CD4-positive, CD25-positive, alpha-beta regulatory T cell (primary cell): ENCODE measurements around the gene POLR2H. TPM values are rescaled to one million over a fixed set of nuclear protein-coding genes. Genes with fewer than 3 reads are reported as not detected.

Experiments
- ATAC-seq, 2 donors: fragments of 150-1000 bp; cut with Tn5 transposase; one replicate each; pipeline ENCODE4 v1.10.0; 2021; ENCODE audit warnings: low read depth in 2 of 2, moderate number of reproducible peaks in 2 of 2, moderate library complexity in 1 of 2
- DNase-seq, 3 donors: peaks; one replicate each; pipeline versions ENCODE4 v3.0.0 to v3.0.0-alpha.2; 2012 to 2022; ENCODE audit warnings: mixed read lengths in 1 of 3
- H3K27ac ChIP-seq: one replicate; pipeline ENCODE4 v1.7.0; 2013; ENCODE audit warnings: mild to moderate bottlenecking, low read length; ENCODE audit not compliant: insufficient read depth, poor library complexity, severe bottlenecking
- H3K27me3 ChIP-seq: one replicate; pipeline ENCODE4 v1.7.0; 2013; ENCODE audit warnings: low read length; ENCODE audit not compliant: control insufficient read depth, insufficient read depth
- H3K36me3 ChIP-seq: one replicate; pipeline ENCODE4 v1.7.0; 2013; ENCODE audit warnings: mild to moderate bottlenecking, low read length, moderate library complexity; ENCODE audit not compliant: control insufficient read depth, insufficient read depth
- H3K4me1 ChIP-seq: 2 replicates; pipeline ENCODE4 v1.7.0; 2013; ENCODE audit warnings: mild to moderate bottlenecking, low read length; ENCODE audit not compliant: insufficient read depth, control insufficient read depth, poor library complexity, severe bottlenecking
- H3K4me3 ChIP-seq: one replicate; pipeline ENCODE4 v1.7.0; 2013; ENCODE audit warnings: low read depth, mild to moderate bottlenecking, low read length, moderate library complexity
- H3K9me3 ChIP-seq, 2 experiments: 1 replicate in 1 of 2; 2 replicates in 1 of 2; pipeline ENCODE4 v1.7.0; 2013; ENCODE audit warnings: low read length in 2 of 2, mild to moderate bottlenecking in 1 of 2, moderate library complexity in 1 of 2; ENCODE audit not compliant: control insufficient read depth in 2 of 2
- H3K27ac Mint-ChIP-seq, 3 donors: one replicate each; pipeline ENCODE4 v1.8.0; 2020 to 2022; ENCODE audit warnings: mild to moderate bottlenecking in 3 of 3, mixed read lengths in 3 of 3, moderate library complexity in 2 of 3
- H3K27me3 Mint-ChIP-seq: one replicate; pipeline ENCODE4 v1.8.0; 2022; ENCODE audit warnings: mild to moderate bottlenecking, mixed read lengths
- H3K36me3 Mint-ChIP-seq: one replicate; pipeline ENCODE4 v1.8.0; 2020; ENCODE audit warnings: mixed read lengths
- H3K4me1 Mint-ChIP-seq, 4 donors: one replicate each; pipeline ENCODE4 v1.8.0; 2020 to 2022; ENCODE audit warnings: mixed read lengths in 4 of 4, mild to moderate bottlenecking in 1 of 4
- H3K4me3 Mint-ChIP-seq, 4 donors: one replicate each; pipeline ENCODE4 v1.8.0; 2020 to 2022; ENCODE audit warnings: mild to moderate bottlenecking in 4 of 4, mixed read lengths in 4 of 4, moderate library complexity in 3 of 4
- H3K9me3 Mint-ChIP-seq, 7 donors: one replicate each; pipeline ENCODE4 v1.8.0; 2020 to 2022; ENCODE audit warnings: mixed read lengths in 7 of 7, mild to moderate bottlenecking in 3 of 7, moderate library complexity in 2 of 7
- polyA plus RNA-seq, 4 donors: library from polyadenylated mRNA; unstranded; fragments of 300-500 nt; fragmentation: Illumina TruSeq; gene quantifications; one replicate each; pipeline ENCODE4 v1.2.3, GENCODE V29; 2021
- total RNA-seq: library from RNA; stranded (reverse); gene quantifications from one replicate; pipeline ENCODE4 v1.2.3, GENCODE V29; 2022

Gene POLR2H
- total and polyA plus RNA-seq, 5 donors from 2014 or later: 39.4 to 64.9 (median 59.3) TPM

DNA sequence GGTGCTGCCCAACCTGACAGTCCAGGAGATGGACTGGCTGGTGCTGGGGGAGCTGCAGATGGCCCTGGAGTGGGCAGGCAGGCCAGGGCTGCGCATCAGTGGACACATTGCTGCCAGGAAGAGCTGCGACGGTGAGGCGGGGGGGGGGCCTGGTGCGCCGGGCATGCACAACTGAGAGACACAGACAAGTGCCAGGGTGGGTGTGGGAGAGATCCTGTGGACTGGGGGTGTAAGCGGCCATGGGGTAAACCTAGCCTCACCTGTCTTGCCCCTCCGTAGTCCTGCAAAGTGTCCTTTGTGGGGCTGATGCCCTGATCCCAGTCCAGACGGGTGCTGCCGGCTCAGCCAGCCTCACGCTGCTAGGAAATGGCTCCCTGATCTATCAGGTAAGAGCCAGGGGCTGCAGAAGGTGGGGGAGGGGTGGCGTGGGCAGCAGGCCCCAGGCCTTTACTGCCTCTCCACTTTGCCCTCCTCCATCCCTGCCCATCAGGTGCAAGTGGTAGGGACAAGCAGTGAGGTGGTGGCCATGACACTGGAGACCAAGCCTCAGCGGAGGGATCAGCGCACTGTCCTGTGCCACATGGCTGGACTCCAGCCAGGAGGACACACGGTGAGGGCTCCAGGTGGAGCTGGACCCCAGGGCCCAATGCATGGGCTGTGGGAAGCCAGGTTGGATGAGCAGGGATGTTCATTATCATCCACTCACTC lies 21.7 kb downstream of the POLR2H start:
- Histone ChIP-seq H3K27ac (no peak overlapping the region), H3K36me3 (no peaks in the 10 kb centered on the region), H3K9me3 (no peaks in the 10 kb centered on the region), H3K27me3 (peaks cover 15% of the 10 kb centered on the region), H3K4me3 (no peak overlapping the region), H3K4me1 (peaks cover 12% of the 10 kb centered on the region)
- DNase-seq (no peak), ATAC-seq (no peak)
- Mint-ChIP-seq H3K36me3 (no peaks in the 10 kb centered on the region), H3K27ac (no peak overlapping the region), H3K9me3 (peaks cover 0 to 2% (median 0%) of the 10 kb centered on the region in 7 donors), H3K4me3 (peak overlapping the region in 1 of 4 donors; percentile 51), H3K27me3 (peaks cover 50% of the 10 kb centered on the region), H3K4me1 (peaks cover 0 to 16% (median 3%) of the 10 kb centered on the region in 4 donors)

- no peak overlapping the region for H3K4me3 Mint-ChIP-seq
- no peaks in the 10 kb centered on the region for H3K36me3 Mint-ChIP-seq
- no peak for ATAC-seq
- Histone ChIP-seq H3K27ac (no peak overlapping the region), H3K4me1 (peaks cover 12% of the 10 kb centered on the region), H3K4me3 (no peak overlapping the region), H3K9me3 (no peaks in the 10 kb centered on the region), H3K27me3 (peaks cover 5% of the 10 kb centered on the region), H3K36me3 (no peaks in the 10 kb centered on the region)
- H3K27ac Mint-ChIP-seq: no peak overlapping the region
- H3K27me3 Mint-ChIP-seq: peaks cover 39% of the 10 kb centered on the region
- H3K9me3 Mint-ChIP-seq: peaks cover 0 to 1% (median 0%) of the 10 kb centered on the region in 7 donors
- DNase-seq: no peak
- peaks cover 0 to 10% (median 3%) of the 10 kb centered on the region in 4 donors for H3K4me1 Mint-ChIP-seq
Observed at GRCh38 chr3:184384342-184384741, 22.8 kb downstream of the POLR2H start.

- no peak for ATAC-seq
- H3K4me3 ChIP-seq: no peak overlapping the region
- no peaks in the 10 kb centered on the region for H3K36me3 ChIP-seq
- no peak overlapping the region for H3K27ac Mint-ChIP-seq
- DNase-seq: no peak
- no peaks in the 10 kb centered on the region for H3K36me3 Mint-ChIP-seq
- H3K4me1 Mint-ChIP-seq: peaks cover 0 to 9% (median 3%) of the 10 kb centered on the region in 4 donors
- H3K27me3 Mint-ChIP-seq: peaks cover 36% of the 10 kb centered on the region
- H3K9me3 ChIP-seq: no peaks in the 10 kb centered on the region
- H3K9me3 Mint-ChIP-seq: peaks cover 0 to 1% (median 0%) of the 10 kb centered on the region in 7 donors
- H3K4me1 ChIP-seq: peaks cover 12% of the 10 kb centered on the region
- no peak overlapping the region for H3K4me3 Mint-ChIP-seq
- H3K27ac ChIP-seq: no peak overlapping the region
- H3K27me3 ChIP-seq: peaks cover 3% of the 10 kb centered on the region
Observed at GRCh38 chr3:184384856-184385422, 23.4 kb downstream of the POLR2H start.

- peaks cover 0 to 1% (median 0%) of the 10 kb centered on the region in 7 donors for H3K9me3 Mint-ChIP-seq
- Histone ChIP-seq H3K27ac (no peak overlapping the region), H3K4me3 (no peak overlapping the region), H3K36me3 (no peaks in the 10 kb centered on the region), H3K9me3 (no peaks in the 10 kb centered on the region), H3K27me3 (peaks cover 1% of the 10 kb centered on the region), H3K4me1 (peaks cover 6% of the 10 kb centered on the region)
- DNase-seq: no peak
- H3K4me3 Mint-ChIP-seq: no peak overlapping the region
- no peak overlapping the region for H3K27ac Mint-ChIP-seq
- no peaks in the 10 kb centered on the region for H3K36me3 Mint-ChIP-seq
- peaks cover 0 to 4% (median 0%) of the 10 kb centered on the region in 4 donors for H3K4me1 Mint-ChIP-seq
- no peak for ATAC-seq
- H3K27me3 Mint-ChIP-seq: peaks cover 36% of the 10 kb centered on the region
Observed at GRCh38 chr3:184386047-184386806, 24.7 kb downstream of the POLR2H start.

DNA sequence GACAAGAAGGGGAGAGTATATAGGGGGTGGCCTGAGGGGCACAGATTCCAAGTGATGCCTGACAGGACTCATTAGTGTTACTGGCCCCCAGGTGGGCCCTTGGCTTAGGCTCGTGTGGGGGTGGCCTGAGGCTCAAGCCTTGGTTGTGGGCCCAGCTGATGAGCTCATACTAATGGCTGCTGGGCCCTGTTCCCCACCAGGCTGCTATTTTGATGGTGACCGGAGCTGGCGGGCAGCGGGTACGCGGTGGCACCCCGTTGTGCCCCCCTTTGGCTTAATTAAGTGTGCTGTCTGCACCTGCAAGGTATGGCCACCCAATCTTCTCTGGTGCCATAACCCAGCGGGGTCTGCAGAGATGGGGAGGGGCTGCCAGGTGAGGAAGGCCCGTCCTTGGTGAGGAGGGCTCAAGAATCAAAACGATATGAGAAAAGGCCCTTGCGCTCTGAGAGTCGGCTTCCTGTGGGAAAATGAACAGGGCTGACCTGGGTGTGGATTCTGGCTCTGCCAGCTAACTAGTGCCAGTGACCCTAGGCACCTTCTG lies 25.7 kb downstream of the POLR2H start:
- H3K36me3 Mint-ChIP-seq: no peaks in the 10 kb centered on the region
- H3K4me1 ChIP-seq: no peaks in the 10 kb centered on the region
- DNase-seq (no peak), ATAC-seq (no peak)
- no peaks in the 10 kb centered on the region for H3K9me3 ChIP-seq
- H3K27me3 ChIP-seq: peaks cover 2% of the 10 kb centered on the region
- H3K9me3 Mint-ChIP-seq: peaks cover 0 to 1% (median 0%) of the 10 kb centered on the region in 7 donors
- no peaks in the 10 kb centered on the region for H3K4me1 Mint-ChIP-seq
- no peak overlapping the region for H3K4me3 ChIP-seq
- no peak overlapping the region for H3K27ac ChIP-seq
- no peaks in the 10 kb centered on the region for H3K36me3 ChIP-seq
- H3K27me3 Mint-ChIP-seq: peaks cover 26% of the 10 kb centered on the region
- H3K27ac Mint-ChIP-seq: no peak overlapping the region
- no peak overlapping the region for H3K4me3 Mint-ChIP-seq

- Mint-ChIP-seq H3K9me3 (peaks cover 0 to 1% (median 0%) of the 10 kb centered on the region in 7 donors), H3K4me3 (no peak overlapping the region), H3K36me3 (no peaks in the 10 kb centered on the region), H3K4me1 (no peaks in the 10 kb centered on the region), H3K27me3 (peaks cover 16% of the 10 kb centered on the region), H3K27ac (no peak overlapping the region)
- H3K36me3 ChIP-seq: no peaks in the 10 kb centered on the region
- peaks cover 2% of the 10 kb centered on the region for H3K27me3 ChIP-seq
- H3K27ac ChIP-seq: no peak overlapping the region
- DNase-seq (no peak), ATAC-seq (no peak)
- no peaks in the 10 kb centered on the region for H3K9me3 ChIP-seq
- no peak overlapping the region for H3K4me3 ChIP-seq
- H3K4me1 ChIP-seq: no peaks in the 10 kb centered on the region
Observed at GRCh38 chr3:184388164-184388935, 26.8 kb downstream of the POLR2H start.

DNA sequence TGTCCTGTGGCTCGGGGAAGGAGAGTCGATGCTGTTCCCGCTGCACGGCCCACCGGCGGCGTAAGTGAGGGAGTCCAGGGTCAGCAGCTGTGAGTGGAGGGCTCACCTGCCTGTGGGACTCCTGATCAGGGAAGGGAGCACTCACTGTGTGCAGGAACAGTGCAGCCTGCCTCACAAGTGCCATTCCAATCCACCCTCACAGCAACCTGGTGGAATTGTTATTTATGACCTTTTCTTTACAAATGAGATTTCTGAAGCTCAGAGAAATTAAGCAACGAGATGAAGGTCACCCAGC lies 27.4 kb downstream of the POLR2H start:
- Mint-ChIP-seq H3K27me3 (peaks cover 16% of the 10 kb centered on the region), H3K4me1 (no peaks in the 10 kb centered on the region), H3K36me3 (no peaks in the 10 kb centered on the region), H3K4me3 (no peak overlapping the region), H3K27ac (no peak overlapping the region), H3K9me3 (peaks cover 0 to 1% (median 0%) of the 10 kb centered on the region in 7 donors)
- no peak overlapping the region for H3K27ac ChIP-seq
- DNase-seq (no peak), ATAC-seq (no peak)
- no peak overlapping the region for H3K4me3 ChIP-seq
- H3K27me3 ChIP-seq: peaks cover 2% of the 10 kb centered on the region
- no peaks in the 10 kb centered on the region for H3K4me1 ChIP-seq
- no peaks in the 10 kb centered on the region for H3K9me3 ChIP-seq
- H3K36me3 ChIP-seq: no peaks in the 10 kb centered on the region
